Gastrocnemius medialis (tissue), 4 donors: ENCODE results near the gene INPP5D. TPM values are rescaled to one million over a fixed set of nuclear protein-coding genes. Genes with fewer than 3 reads are reported as not detected.

Experiments used
- ATAC-seq, 2 donors: fragments of 150-250 bp; one replicate each; pipeline ENCODE4 v1.9.1; 2016
- DNase-seq, 2 donors: peaks; one replicate each; pipeline ENCODE4 v3.0.0-alpha.2; 2019
- H3K27ac ChIP-seq, 4 donors: fragments of 200-600 bp; sonication (generic); 1 replicate in 1 of 4; 2 replicates in 3 of 4; pipeline ENCODE4 v1.5.1; 2016 to 2018; ENCODE audit warnings: mild to moderate bottlenecking in 2 of 4, moderate library complexity in 1 of 4
- H3K27me3 ChIP-seq, 3 donors: fragments of 200-600 bp; sonication (generic) in 2 of 3; 1 replicate in 1 of 3; 2 replicates in 2 of 3; pipeline versions ENCODE4 v1.5.1 to v1.6.0; 2016 to 2019; ENCODE audit warnings: mild to moderate bottlenecking in 1 of 3, moderate library complexity in 1 of 3
- H3K36me3 ChIP-seq, 2 donors: fragments of 200-600 bp; sonication (generic) in 1 of 2; one replicate each; pipeline ENCODE4 v1.5.1; 2017 to 2018
- H3K4me1 ChIP-seq, 2 donors: fragments of 200-600 bp; sonication (generic) in 1 of 2; one replicate each; pipeline ENCODE4 v1.5.1; 2016 to 2017; ENCODE audit warnings: mild to moderate bottlenecking in 2 of 2
- H3K4me3 ChIP-seq, 4 donors: fragments of 200-600 bp; sonication (generic) in 3 of 4; 1 replicate in 1 of 4; 2 replicates in 3 of 4; pipeline ENCODE4 v1.5.1; 2016 to 2019; ENCODE audit warnings: mild to moderate bottlenecking in 2 of 4
- H3K9me3 ChIP-seq, 3 donors: fragments of 200-600 bp; sonication (generic) in 2 of 3; 1 replicate in 1 of 3; 2 replicates in 2 of 3; pipeline ENCODE4 v1.5.1; 2016 to 2019
- POLR2A ChIP-seq, 2 donors: fragments of 450-650 bp; IDR thresholded peaks; one replicate each; pipeline ENCODE4 v1.6.1; 2017; ENCODE audit warnings: antibody characterized with exemption in 2 of 2, mild to moderate bottlenecking in 2 of 2, moderate library complexity in 2 of 2
- in situ Hi-C, 4 donors: fragments of 200-750 bp; cut with MboI; loops; one replicate each; pipeline versions ENCODE4 v1.15.0 to v1.8.0; 2017; ENCODE audit warnings: low sequenced_read_pairs in 4 of 4
- intact Hi-C: fragments of 100-400 bp; cut with DNase I; formaldehyde crosslinking; loops from one replicate; pipeline ENCODE4 v1.15.1; 2023; ENCODE audit warnings: low total_unique reads
- total RNA-seq, 4 donors: library from RNA; depleted of rRNA; stranded (reverse); fragments of >200 nt; gene quantifications; one replicate each; pipeline versions ENCODE4 v1.1.0 to v1.2.3, GENCODE V29; 2016
- TF ChIP-seq, protein P1 (sequence below), 5 experiments: fragments of 450-650 bp in 3 of 5; fragments of 200-600 bp in 2 of 5; sonication (generic) in 2 of 5; IDR thresholded peaks in 4 of 5; conservative IDR thresholded peaks in 1 of 5; 1 replicate in 4 of 5; 2 replicates in 1 of 5; pipeline ENCODE4 v1.5.1; 2016 to 2019; ENCODE audit warnings: antibody characterized with exemption in 5 of 5, mild to moderate bottlenecking in 3 of 5, moderate library complexity in 3 of 5

The INPP5D gene
- total RNA-seq, 4 donors from 2014 or later, result 1.7 to 18.7 (median 4.9) TPM

GRCh38 chr2:233210843-233211547, 150.9 kb downstream of the INPP5D start:
- no peak overlapping the region for H3K27ac ChIP-seq
- DNase-seq (peak in 1 of 2 donors; percentile 35), ATAC-seq (peak in 1 of 2 donors; percentile 33)
- peaks cover 0 to 3% of the 10 kb centered on the region in 2 donors for H3K4me1 ChIP-seq
- no peaks in the 10 kb centered on the region for H3K9me3 ChIP-seq
- in situ Hi-C loops (no loop called here), intact Hi-C loops (loop anchor here (1.0 kb wide), 1 partner anchor 26 kb away; no protein-coding TSS in a partner anchor)
- TF ChIP-seq POLR2A (IDR thresholded peaks at IDR 0.05), result no peak
- TF ChIP-seq, protein P1, sequence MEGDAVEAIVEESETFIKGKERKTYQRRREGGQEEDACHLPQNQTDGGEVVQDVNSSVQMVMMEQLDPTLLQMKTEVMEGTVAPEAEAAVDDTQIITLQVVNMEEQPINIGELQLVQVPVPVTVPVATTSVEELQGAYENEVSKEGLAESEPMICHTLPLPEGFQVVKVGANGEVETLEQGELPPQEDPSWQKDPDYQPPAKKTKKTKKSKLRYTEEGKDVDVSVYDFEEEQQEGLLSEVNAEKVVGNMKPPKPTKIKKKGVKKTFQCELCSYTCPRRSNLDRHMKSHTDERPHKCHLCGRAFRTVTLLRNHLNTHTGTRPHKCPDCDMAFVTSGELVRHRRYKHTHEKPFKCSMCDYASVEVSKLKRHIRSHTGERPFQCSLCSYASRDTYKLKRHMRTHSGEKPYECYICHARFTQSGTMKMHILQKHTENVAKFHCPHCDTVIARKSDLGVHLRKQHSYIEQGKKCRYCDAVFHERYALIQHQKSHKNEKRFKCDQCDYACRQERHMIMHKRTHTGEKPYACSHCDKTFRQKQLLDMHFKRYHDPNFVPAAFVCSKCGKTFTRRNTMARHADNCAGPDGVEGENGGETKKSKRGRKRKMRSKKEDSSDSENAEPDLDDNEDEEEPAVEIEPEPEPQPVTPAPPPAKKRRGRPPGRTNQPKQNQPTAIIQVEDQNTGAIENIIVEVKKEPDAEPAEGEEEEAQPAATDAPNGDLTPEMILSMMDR (IDR thresholded peaks at IDR 0.05 in 4 of 5, conservative IDR thresholded peaks at IDR 0.05 in 1 of 5), result no peak
- H3K27me3 ChIP-seq, result no peaks in the 10 kb centered on the region
- H3K36me3 ChIP-seq, result no peaks in the 10 kb centered on the region
- peak overlapping the region in 3 of 4 donors; percentile 11 to 36 (median 25) for H3K4me3 ChIP-seq

DNA sequence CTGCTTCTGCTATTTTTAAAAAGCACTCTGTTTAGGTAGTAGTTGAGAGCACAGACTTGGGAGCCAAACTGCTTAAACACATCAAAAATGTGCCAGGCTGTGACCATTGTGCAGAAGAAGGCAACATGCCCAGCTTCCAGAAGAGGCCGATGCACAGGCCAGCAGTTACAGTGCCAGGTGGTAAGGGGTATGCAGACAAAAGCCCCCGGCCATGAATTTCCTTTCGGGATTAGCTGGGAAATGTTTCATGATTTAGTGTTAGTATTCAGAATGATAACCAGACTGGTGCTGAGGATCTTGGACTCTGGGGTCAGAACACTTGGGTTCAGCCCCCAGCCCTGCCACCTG, 151.4 kb downstream of the INPP5D start:
- H3K27ac ChIP-seq, result no peak overlapping the region
- H3K36me3 ChIP-seq, result no peaks in the 10 kb centered on the region
- no peaks in the 10 kb centered on the region for H3K9me3 ChIP-seq
- in situ Hi-C loops, result no loop called here
- peak overlapping the region in 2 of 4 donors; percentile 11 to 36 for H3K4me3 ChIP-seq
- peaks cover 0 to 3% of the 10 kb centered on the region in 2 donors for H3K4me1 ChIP-seq
- TF ChIP-seq, protein P1 (IDR thresholded peaks at IDR 0.05 in 4 of 5, conservative IDR thresholded peaks at IDR 0.05 in 1 of 5), result no peak
- TF ChIP-seq POLR2A (IDR thresholded peaks at IDR 0.05), result no peak
- H3K27me3 ChIP-seq, result no peaks in the 10 kb centered on the region
- DNase-seq (no peak), ATAC-seq (no peak)
- intact Hi-C loops, result loop anchor here (1.0 kb wide), 1 partner anchor 26 kb away; no protein-coding TSS in a partner anchor

DNA sequence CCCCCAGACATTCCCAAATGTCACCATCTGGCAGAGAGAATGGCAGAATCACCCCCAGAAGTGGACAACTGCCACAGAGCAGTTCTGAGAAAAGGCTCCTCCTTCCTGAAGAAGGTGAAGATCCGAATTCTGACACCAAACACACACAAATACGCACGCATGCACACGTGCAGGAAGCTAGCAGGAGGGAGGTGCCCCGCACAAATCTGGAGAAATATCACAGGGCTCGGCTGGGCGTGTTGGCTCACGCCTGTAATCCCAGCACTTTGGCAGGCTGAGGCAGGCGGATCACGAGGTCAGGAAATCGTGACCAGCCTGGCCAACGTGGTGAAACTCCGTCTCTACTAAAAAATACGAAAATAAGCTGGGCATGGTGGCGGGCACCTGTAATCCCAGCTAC, 152.9 kb downstream of the INPP5D start:
- no peak for TF ChIP-seq POLR2A (IDR thresholded peaks at IDR 0.05)
- TF ChIP-seq, protein P1 (IDR thresholded peaks at IDR 0.05 in 4 of 5, conservative IDR thresholded peaks at IDR 0.05 in 1 of 5), result no peak
- Histone ChIP-seq H3K4me1 (peaks cover 0 to 3% of the 10 kb centered on the region in 2 donors), H3K27me3 (no peaks in the 10 kb centered on the region), H3K9me3 (no peaks in the 10 kb centered on the region), H3K36me3 (no peaks in the 10 kb centered on the region), H3K27ac (no peak overlapping the region), H3K4me3 (no peak overlapping the region)
- no peak for DNase-seq
- intact Hi-C loops (no loop called here), in situ Hi-C loops (no loop called here)
- ATAC-seq, result no peak

DNA sequence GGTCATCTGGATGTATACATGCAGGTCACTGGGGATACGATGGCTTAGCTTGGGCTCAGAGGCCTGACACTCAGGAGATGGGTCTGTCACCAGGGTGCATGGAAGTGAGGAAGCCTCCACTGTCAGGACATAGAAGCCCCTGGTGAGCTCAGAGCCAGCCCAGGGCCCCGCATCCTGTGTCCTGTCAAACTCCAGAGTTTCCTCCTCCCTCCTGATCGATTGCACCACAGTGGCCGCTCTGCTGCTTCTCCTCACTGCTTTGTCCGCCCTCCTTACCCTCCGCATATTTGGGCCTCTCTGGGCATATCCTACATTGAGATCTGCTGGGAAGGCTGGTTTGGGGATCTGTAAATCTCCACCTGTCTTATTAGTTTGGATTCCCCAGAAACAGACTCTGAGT, 153.8 kb downstream of the INPP5D start:
- no peak for ATAC-seq
- in situ Hi-C loops (no loop called here), intact Hi-C loops (no loop called here)
- TF ChIP-seq POLR2A (IDR thresholded peaks at IDR 0.05), result no peak
- TF ChIP-seq, protein P1 (IDR thresholded peaks at IDR 0.05 in 4 of 5, conservative IDR thresholded peaks at IDR 0.05 in 1 of 5), result no peak
- Histone ChIP-seq H3K9me3 (no peaks in the 10 kb centered on the region), H3K27ac (no peak overlapping the region), H3K27me3 (no peaks in the 10 kb centered on the region), H3K4me1 (peaks cover 0 to 3% of the 10 kb centered on the region in 2 donors), H3K36me3 (no peaks in the 10 kb centered on the region), H3K4me3 (no peak overlapping the region)
- no peak for DNase-seq
